HG03457 (cell line): Measurements from ENCODE around the gene NSUN2.
"Not testable (repeated sequence)": the region's sequence is repeated elsewhere in the genome, so short reads cannot be mapped to it uniquely, and the experiment has no call there.

ENCODE experiments used
- ATAC-seq: cut with Tn5 transposase; IDR thresholded peaks from one replicate; pipeline ENCODE4 v1.9.1; 2021; ENCODE audit warnings: moderate number of reproducible peaks; ENCODE audit not compliant: unreplicated experiment

NSUN2 gene

DNA sequence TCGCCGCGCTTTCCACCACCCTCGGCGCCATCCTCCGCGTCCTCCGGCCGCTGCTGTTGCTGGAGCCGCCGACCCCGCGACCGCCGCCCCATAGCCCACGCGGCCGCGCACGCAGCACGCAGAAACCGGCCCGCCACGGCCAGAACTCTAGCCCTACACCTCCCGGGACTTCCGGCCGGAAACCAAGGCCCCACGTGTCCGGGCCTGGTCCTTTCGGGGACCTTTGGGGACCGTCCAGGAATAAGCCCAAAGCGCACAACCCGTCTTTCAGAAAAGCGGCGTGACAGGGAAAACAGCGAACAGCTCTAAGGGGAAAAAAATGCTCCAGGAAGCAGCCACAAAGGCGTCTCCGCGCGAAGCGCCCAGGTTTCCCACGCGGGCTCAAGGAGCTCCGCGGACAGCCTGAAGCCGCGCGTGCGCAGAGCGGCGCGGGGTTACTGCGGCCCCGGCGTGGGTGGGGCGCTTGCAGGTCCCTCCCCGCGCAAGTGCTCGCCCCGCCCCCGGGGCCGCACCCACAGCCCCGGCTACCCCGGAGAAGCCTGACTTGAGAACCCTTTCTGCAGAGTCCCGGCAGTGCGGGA, at the start of gene NSUN2, which contains the start of gene SRD5A1:
NSUN2 (minus strand) TSS at position 157 of the 581 bp plus-strand sequence; CDS start at position 92, 65 bp downstream.
SRD5A1 (plus strand) TSS at position 553 of the 581 bp plus-strand sequence. CDS start 137 bp downstream, outside the sequence.
- ATAC-seq, result peak; percentile 84

DNA sequence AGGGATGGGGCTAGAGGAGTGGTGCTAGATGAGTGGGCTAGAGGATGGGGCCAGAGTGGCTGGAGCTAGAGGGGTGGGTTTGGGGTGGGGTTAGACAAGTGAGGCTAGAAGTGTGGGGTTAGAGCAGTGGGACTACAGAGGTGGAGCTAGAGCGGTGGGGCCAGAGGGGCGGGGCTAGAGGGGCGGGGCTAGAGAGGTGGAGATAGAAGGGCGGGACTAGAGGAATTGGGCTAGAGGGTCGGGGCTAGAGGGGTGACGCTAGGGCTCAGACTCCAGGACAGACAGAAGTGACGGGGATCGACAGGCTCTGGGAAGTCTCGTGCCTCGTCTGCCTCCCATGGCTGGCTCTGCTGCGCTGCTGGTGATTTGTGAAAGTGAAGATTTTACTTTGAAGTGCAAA, 49.4 kb upstream of the NSUN2 start:
- ATAC-seq, result no peak

DNA sequence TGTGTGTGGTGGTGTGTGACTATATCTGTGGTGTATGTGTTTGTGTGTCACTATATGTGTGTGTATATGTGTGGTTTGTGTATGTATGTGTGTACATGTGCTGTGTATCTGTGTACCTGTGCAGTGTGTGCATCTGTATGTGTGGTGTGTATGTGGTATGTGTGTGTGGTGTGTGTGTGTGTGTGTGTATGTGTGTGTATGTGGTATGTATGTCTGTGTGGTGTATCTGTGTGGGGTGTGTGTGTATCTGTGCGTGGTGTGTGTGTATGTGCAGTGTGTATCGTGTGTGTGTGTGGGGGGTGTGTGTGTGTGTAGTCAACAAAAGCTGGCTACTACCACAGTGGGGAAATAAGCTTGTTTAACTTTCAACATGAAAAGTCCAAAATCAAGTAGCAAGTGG, 48.8 kb upstream of the NSUN2 start:
- no peak for ATAC-seq

DNA sequence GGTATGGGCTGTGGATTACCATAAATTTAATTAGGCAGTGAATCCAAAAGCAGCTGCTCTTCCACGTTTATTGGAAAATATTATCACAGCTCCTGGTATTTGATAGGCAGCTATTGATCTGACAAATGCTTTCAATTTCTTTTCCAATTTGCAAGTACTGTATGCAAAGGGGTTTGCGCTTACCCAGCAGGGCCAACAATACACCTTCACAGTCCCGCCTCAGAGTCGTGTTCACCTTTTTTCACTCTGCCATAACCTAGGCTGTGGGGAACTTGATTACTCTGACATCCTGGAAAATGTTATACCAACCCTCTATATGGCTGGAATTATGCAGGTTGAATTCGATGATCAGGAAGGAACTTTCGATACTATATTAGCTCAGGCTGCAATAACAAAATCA, 48.1 kb upstream of the NSUN2 start:
- no peak for ATAC-seq

DNA sequence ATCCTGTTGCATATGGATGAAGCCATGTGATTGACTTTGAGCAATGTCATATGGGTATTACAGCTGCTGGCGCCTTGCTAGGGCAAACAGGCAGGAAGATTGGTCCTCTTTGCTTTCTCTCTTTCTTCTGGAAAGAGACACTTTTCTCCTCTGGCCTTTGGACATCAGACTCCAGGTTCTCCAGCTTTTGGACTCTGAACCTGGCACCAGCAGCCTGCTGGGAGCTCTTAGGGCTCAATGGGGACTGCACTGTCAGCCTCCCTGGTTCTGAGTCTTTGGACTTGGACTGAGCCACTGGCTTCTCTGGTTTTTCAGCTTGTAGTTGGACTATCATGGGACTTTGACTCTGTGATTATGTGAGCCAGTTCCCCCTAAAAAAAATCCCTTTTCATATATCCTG, 45.5 kb upstream of the NSUN2 start:
- no peak for ATAC-seq

DNA sequence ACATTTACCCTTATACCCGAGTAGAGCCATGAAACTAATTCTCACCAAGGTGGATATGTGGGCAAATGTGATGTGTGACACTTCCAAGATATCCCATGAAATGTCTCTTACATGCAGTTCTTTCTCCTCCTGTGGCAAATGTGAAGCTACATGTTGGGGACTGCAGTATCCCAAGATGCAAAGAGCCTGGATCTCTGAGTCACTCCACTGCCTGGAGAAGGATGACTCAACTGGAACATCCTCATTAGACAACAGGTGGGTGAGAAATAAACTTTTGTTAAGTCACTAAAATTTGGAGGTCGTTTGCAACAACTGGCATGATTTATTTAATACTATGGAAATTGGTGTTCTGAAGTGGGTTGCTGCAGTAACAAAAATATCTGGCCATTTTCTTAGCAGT, 43.9 kb upstream of the NSUN2 start:
- ATAC-seq, result no peak

DNA sequence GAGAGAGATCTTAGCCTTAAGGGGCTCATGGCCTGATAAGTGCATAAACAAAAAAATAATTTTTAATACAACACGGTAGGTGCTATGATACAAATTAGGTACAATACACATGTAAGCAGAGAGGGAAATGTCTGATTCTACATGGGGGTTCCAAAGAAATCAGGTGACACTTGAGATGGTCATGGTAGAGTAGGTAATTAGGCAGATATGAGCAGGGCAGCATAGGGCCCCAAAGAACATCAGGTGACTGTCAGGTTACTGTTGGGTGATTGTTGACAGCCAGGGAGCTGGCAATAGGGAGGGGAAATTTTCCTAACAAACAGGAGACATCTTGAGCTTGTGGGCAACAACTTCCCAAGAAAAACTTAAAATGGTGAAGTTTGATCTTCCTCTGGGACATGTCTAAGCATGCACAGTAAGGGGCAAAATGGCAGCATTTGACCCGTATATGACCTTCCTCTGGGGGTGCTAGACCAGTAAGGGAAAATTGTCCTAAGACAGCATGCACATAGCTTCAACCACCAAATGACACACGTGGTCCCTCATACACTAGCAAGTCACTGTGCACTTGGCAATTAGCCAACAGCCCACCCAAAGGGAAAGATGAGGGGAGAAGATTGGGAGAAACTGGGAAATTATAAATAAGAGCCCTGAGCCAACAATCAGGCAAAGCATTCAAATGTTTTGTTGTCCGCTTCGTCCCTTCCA, 43.1 kb upstream of the NSUN2 start:
- ATAC-seq, result no peak

DNA sequence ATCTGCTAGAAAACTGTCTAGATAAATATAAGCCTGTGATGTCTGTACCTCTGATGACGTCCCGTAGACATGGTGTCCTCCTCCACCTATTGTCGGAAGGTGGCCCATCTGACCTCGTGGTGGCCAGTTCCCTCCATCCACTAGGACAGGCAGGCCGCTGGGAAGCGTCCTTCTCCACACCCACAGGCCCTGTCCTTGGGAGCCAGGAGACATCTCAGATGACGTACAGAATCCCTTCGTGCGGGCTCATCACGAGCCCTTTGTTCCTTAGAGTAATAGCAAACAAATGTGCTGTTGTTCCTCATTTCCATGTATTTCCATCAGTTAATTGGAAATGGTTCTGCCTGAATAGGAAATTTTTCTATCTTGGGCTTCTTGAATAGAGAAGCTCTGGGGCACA, 42.0 kb upstream of the NSUN2 start:
- no peak for ATAC-seq

DNA sequence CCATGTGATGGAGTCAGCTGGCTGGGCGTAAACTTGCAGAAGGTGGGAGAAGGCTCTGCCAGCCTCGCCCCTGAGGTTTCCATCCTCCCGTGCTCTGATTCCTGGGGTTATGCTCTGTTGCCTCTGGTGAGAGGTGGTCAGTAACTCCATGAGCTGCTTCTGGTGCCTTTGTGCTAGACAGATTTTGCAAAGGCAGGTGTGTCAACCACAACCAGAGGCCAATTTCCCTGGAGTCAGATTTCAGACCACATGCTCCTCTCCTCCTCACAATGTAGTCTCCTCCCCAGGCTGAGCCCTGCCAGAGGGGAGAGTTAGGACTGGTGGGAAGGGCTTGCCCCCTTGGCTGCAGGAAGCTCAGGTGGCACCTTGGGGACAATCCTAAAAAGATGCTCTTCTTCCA, 41.6 kb upstream of the NSUN2 start:
- ATAC-seq, result no peak

DNA sequence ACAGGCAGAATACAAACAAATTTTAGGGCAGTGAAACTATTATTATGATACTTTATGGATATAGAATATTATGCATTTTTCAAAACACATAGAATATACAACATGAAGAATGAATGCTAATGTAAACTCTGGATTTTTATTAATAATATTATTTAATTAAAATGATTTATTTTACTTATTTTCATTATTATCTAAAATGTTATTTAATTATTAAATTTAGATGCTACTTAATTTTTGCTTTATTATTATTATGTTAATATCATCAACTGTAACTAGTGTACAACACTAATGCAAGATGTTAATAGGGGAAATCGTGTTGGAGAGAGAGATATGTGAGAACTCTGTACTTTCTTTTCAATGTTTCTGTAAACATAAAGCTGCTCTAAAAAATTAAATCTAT, 41.1 kb upstream of the NSUN2 start:
- no peak for ATAC-seq

DNA sequence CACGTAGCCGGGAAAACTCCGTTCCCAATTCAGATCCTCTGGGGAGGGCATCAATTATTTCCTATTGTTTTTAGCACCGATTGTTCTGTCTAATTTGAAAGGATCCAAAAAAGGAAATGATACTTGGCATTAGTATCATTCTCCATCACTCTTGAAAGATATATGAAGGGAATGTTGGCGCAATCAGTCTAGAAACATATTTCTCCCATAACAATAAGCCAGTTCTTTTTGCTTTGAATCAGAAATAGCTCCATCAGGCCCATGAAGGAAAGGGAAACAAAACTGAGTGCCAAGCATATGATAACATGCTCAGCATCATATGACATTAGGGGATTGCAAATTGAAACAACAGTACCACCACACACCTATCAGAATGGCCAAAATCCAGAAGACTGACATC, 40.2 kb upstream of the NSUN2 start:
- no peak for ATAC-seq

DNA sequence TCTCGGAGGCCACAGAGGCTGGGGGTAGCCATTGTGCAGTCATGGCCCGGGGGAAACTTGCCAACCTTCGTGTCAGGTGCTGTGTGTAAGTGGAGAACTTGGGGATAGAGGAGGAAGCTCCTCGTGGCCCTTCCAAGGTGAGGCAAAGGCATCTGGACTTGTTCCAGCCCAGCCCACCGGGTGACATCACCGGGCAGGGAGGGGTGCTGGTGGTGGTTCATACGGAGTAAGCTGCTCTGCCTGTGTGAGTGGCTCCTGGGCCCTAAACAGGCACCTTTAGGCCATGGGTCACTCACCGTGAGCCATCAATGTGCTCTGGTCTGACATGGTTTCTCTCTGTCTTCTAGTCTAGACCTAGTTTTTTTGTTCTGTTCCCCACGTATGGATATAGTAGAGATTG, 35.9 kb upstream of the NSUN2 start:
- ATAC-seq, result not testable (repeated sequence)

DNA sequence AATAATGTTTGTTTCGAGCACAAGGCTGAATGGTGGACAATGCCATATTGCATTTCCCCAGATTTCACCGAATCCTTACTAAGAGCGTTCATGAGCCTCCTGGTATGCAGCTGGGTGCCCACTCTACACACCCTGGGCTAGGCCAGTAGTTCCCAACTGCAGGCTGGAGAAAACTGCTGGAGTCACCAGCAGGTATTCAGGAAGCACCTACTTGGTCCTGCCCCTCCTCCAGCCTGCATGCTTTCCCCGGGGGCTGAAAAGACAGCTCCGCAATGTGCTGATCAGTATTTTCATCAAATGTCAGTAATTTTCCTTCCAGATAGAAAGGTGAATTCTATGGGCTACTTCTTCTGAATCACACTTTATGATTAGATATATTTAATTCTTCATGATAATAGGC, 34.8 kb upstream of the NSUN2 start:
- ATAC-seq, result no peak

DNA sequence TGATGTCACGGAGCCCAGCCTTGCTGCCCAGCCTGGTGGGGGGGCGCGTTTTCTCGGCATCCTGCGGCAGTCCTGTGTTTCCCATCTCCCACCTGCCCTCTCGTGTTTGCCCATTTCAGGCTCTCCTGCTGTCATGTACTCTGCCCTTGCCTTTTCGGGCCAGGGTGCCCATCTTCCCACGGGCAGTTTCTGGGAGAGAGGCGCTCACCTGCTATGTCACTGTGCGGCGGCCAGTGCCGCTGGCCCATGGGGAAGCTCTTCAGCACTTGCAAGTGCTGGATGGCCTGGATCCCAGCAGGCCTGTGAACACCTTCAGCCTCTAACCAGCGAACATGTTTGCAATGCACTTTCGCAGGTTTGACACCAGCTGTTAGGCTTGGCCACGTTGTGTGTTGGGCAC, 33.9 kb upstream of the NSUN2 start:
- no peak for ATAC-seq

DNA sequence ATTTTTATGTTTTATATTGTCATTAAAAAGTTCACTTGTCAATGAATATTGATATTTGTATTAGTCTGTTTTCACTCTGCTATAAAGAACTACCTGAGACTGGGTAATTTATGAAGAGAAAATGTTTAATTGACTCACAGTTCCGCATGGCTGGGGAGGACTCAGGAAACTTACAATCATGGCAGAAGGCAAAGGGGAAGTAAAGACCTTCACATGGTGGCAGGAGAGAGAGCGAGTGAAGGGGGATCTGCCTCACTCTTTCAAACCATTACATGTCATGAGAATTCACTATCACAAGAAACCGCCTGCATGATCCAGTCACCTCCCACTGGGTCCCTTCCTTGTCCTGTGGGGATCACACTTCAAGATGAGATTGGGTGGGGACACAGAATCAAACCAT, 27.8 kb upstream of the NSUN2 start:
- ATAC-seq, result peak; percentile 40

DNA sequence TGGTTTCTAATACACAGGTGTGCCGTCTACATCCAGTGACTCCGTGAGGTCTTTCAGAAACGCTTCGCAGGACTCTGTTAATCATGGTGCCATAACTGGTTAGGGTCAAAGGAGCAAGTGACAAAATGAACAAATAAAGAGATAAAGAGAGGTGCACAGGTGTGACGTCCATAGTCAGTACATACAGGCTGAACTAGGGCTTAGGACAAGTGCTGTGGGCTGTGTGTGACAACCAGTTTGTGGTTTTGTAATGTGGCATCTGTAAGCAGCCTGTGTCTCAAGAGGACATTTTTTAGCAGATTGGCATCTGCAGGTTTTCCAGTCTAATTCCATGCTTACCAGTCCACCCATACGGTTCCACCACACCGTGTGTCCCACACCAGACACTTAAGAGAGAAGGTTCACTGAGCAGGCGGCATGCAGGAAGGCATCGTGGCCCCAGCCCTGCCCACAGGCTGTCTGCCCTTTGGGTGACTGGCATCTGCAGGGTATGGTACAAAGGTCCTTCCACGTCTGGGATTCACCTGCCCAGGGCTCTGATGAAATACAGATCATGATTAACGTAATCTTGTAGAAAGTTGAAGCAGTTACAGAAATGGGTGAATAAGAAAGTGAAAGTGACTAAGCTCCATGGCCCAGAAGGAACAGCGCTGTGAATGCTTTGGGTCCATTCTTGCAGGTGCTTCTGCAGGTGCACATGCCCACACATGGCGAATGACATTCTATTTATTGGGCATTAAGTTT, 27.3 kb upstream of the NSUN2 start:
- peak; percentile 68 for ATAC-seq

DNA sequence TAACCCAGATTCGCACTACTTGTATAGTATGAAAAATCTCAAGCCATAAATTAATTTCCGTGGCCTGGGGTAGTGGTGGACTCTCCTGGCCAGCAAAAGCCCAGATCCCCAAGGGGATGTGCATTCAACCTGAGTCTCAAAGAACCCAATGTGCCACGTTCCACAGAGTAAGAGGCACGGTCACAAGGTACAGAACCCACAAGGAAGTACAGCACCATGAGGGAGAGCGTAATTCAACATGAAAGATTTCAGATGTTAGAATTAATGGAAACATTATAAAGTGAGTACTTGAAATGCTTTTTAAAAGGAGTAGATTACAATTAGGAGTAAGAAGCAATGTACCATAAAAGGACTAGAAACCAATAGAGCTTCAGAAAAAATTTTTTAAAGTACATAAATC, 23.8 kb upstream of the NSUN2 start:
- no peak for ATAC-seq

DNA sequence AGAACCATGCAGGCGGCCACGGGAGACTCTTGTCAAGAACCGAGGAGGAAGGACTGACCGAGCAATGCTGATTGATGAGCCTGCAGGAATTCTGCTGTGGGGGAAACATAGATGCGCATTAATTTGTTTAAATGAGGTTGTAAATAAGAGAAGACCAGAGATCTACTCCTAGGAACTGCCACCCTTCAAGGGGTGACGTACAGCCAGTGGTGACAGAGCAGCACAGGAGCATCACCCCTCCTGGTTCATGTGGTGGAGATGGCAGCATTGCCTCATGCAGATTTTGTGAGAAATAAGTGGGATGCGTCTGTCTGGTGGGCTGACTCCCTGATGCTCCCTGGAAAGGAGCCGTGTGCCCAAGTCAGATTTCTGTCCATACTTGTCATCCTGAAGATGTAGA, 22.6 kb upstream of the NSUN2 start:
- no peak for ATAC-seq

DNA sequence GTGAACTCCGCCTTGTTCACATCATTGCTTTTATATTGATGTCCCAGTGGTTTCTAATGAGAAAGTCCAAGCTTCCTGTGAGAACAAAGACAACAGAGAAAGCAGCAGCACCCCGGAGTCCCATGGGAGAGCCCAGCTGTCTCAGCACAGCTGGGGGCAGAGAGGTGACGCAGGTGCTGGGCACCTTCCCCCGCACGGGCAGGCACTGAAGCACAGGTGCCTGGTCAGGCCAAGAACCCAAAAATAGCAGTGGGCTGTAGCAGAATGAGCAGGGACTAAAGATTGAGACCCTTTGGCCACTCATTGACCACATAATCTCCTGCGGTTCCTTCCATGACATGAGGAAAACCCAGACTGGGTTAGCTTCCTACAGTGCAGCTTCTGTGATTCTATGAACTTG, 19.2 kb upstream of the NSUN2 start:
- peak; percentile 86 for ATAC-seq

DNA sequence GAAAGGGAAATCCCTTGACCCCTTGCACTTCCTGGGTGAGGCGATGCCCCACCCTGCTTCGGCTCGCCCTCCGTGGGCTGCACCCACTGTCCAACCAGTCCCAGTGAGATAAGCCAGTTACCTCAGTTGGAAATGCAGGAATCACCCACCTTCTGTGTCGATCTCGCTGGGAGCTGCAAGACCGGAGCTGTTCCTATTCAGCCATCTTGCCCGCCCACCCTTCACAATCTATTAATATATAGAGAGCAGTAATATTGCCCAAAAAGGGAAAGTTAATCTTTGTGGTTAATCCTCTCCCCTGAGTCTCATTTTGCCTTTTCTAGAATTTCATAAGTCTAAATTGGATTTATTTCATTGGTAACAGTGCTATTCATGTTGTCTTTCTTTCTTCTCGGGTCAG, 16.8 kb upstream of the NSUN2 start:
- no peak for ATAC-seq

DNA sequence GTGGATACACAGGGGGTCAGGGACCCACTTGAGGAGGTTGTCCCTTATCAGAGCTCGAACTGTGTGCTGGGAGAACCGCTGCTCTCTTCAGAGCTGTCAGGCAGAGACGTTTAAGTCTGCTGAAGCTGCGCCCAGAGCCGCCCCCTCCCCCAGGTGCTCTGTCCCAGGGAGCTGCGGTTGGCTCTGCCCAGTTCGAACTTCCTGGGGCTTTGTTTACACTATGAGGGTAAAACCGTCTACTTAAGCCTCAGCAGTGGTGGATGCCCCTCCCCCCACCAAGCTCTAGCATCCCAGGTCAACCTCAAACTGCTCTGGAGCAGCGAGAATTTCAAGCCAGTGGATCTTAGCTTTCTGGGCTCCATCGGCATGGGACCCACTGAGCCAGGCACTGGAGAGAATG, 16.3 kb upstream of the NSUN2 start:
- ATAC-seq, result no peak
